Smooth muscle cell (in vitro differentiated cells): ENCODE data around the gene ISLR. TPM values are rescaled to one million over a fixed set of nuclear protein-coding genes. Genes with fewer than 3 reads are reported as not detected.

ENCODE experiments used
- DNase-seq: peaks from one replicate; lab custom pipeline; 2025; ENCODE audit not compliant: unreplicated experiment; lab: John Stamatoyannopoulos, UW
- H2AFZ ChIP-seq: fragments of 200-600 bp; sonication (generic); 2 replicates; pipeline ENCODE4 v1.6.0; 2016; ENCODE audit warnings: antibody characterized with exemption, low read depth, mild to moderate bottlenecking
- H3F3A ChIP-seq: fragments of 200-600 bp; sonication (generic); 2 replicates; pipeline ENCODE4 v1.6.0; 2017; ENCODE audit warnings: antibody characterized with exemption, low read depth
- H3K27ac ChIP-seq: fragments of 200-600 bp; sonication (generic); 2 replicates; pipeline ENCODE4 v1.5.1; 2016; ENCODE audit warnings: low read depth, mild to moderate bottlenecking
- H3K27me3 ChIP-seq: fragments of 200-600 bp; sonication (generic); 2 replicates; pipeline ENCODE4 v1.6.1; 2016; ENCODE audit warnings: low read depth, mild to moderate bottlenecking
- H3K36me3 ChIP-seq: fragments of 200-600 bp; sonication (generic); 2 replicates; pipeline ENCODE4 v1.5.1; 2016; ENCODE audit warnings: low read depth
- H3K4me1 ChIP-seq: fragments of 200-600 bp; sonication (generic); 2 replicates; pipeline ENCODE4 v1.5.1; 2016; ENCODE audit warnings: low read depth
- H3K4me2 ChIP-seq: fragments of 200-600 bp; sonication (generic); 2 replicates; pipeline ENCODE4 v1.6.0; 2016; ENCODE audit warnings: mild to moderate bottlenecking
- H3K4me3 ChIP-seq: fragments of 200-600 bp; sonication (generic); 2 replicates; pipeline ENCODE4 v1.5.1; 2016; ENCODE audit warnings: mild to moderate bottlenecking
- H3K79me2 ChIP-seq: fragments of 200-600 bp; sonication (generic); 2 replicates; pipeline ENCODE4 v1.6.0; 2016; ENCODE audit warnings: low read depth, mild to moderate bottlenecking
- H3K9ac ChIP-seq: fragments of 200-600 bp; sonication (generic); 2 replicates; pipeline ENCODE4 v1.6.0; 2016; ENCODE audit warnings: low read depth
- H3K9me3 ChIP-seq: fragments of 200-600 bp; sonication (generic); replicated peaks from 2 replicates; pipeline ENCODE4 v1.5.1; 2016; ENCODE audit warnings: low read depth
- H4K20me1 ChIP-seq: fragments of 200-600 bp; sonication (generic); 2 replicates; pipeline ENCODE4 v1.6.0; 2016; ENCODE audit warnings: low read depth
- CTCF ChIP-seq: fragments of 200-600 bp; sonication (generic); IDR thresholded peaks from 2 replicates; pipeline ENCODE4 v1.5.1; 2017; ENCODE audit warnings: borderline replicate concordance, mild to moderate bottlenecking, antibody characterized with exemption; ENCODE audit not compliant: insufficient read depth, poor library complexity, severe bottlenecking
- WGBS: methylation state at CpG from one replicate; pipeline ENCODE4 v1.1.7; 2016; ENCODE audit warnings: low lambda C conversion rate; 5-methylcytosine and 5-hydroxymethylcytosine counted together
- polyA plus RNA-seq: library from polyadenylated mRNA; unstranded; fragments of >200 nt; fragmentation: Nextera tagmentation; extraction: Ambion mirVana; gene quantifications from 2 replicates; pipeline ENCODE4 v1.2.1, GENCODE V29; 2016
- total RNA-seq: library from RNA; depleted of rRNA; stranded (reverse); fragments of >200 nt; gene quantifications from 2 replicates; pipeline ENCODE4 v1.2.3, GENCODE V29; 2014

Gene ISLR
- total and polyA plus RNA-seq, 2 experiments from 2014 or later: 119 to 130 TPM

- H4K20me1 ChIP-seq: no peaks in the 10 kb centered on the region
- H3K9me3 ChIP-seq: no peaks in the 10 kb centered on the region
- no peak for TF ChIP-seq CTCF
- H3K79me2 ChIP-seq: no peaks in the 10 kb centered on the region
- H3K4me2 ChIP-seq: peak overlapping the region; percentile 51
- no peaks in the 10 kb centered on the region for H3K36me3 ChIP-seq
- DNase-seq: no peak
- H3K4me1 ChIP-seq: peaks cover 40% of the 10 kb centered on the region
- H3K27ac ChIP-seq: peak overlapping the region; percentile 3
- H3K9ac ChIP-seq: no peak overlapping the region
- H2AFZ ChIP-seq: no peak overlapping the region
- no peak overlapping the region for H3K4me3 ChIP-seq
- WGBS: 74% methylated on average over 6 of the region's 6 CpGs
- no peaks in the 10 kb centered on the region for H3K27me3 ChIP-seq
- peaks cover 8% of the 10 kb centered on the region for H3F3A ChIP-seq
Measured at GRCh38 chr15:74214324-74215021, 41.0 kb downstream of the ISLR start.

GRCh38 chr15:74215958-74216357 is 42.4 kb downstream of the ISLR start:
- Histone ChIP-seq H3K9ac (no peak overlapping the region), H4K20me1 (no peaks in the 10 kb centered on the region), H3K79me2 (no peaks in the 10 kb centered on the region), H3K27ac (no peak overlapping the region), H3K4me1 (peaks cover 40% of the 10 kb centered on the region), H2AFZ (no peak overlapping the region), H3K4me3 (no peak overlapping the region), H3K27me3 (no peaks in the 10 kb centered on the region), H3K4me2 (no peak overlapping the region), H3K36me3 (no peaks in the 10 kb centered on the region), H3F3A (peaks cover 8% of the 10 kb centered on the region), H3K9me3 (no peaks in the 10 kb centered on the region)
- 74% methylated on average over 8 of the region's 8 CpGs for WGBS
- TF ChIP-seq CTCF: no peak
- no peak for DNase-seq

- peaks cover 47% of the 10 kb centered on the region for H3K4me1 ChIP-seq
- no peaks in the 10 kb centered on the region for H4K20me1 ChIP-seq
- H3K4me3 ChIP-seq: no peak overlapping the region
- no peaks in the 10 kb centered on the region for H3K9me3 ChIP-seq
- H3K79me2 ChIP-seq: no peaks in the 10 kb centered on the region
- 97% methylated on average over 3 of the region's 3 CpGs for WGBS
- no peak overlapping the region for H3K4me2 ChIP-seq
- H3K27me3 ChIP-seq: no peaks in the 10 kb centered on the region
- H3F3A ChIP-seq: peaks cover 8% of the 10 kb centered on the region
- no peak overlapping the region for H2AFZ ChIP-seq
- no peak for DNase-seq
- H3K27ac ChIP-seq: no peak overlapping the region
- no peak for TF ChIP-seq CTCF
- H3K36me3 ChIP-seq: no peaks in the 10 kb centered on the region
- no peak overlapping the region for H3K9ac ChIP-seq
Measured at GRCh38 chr15:74216949-74217348, 43.4 kb downstream of the ISLR start.
